ENCODE data around the gene ZNF22.

ZNF22 gene

DNA sequence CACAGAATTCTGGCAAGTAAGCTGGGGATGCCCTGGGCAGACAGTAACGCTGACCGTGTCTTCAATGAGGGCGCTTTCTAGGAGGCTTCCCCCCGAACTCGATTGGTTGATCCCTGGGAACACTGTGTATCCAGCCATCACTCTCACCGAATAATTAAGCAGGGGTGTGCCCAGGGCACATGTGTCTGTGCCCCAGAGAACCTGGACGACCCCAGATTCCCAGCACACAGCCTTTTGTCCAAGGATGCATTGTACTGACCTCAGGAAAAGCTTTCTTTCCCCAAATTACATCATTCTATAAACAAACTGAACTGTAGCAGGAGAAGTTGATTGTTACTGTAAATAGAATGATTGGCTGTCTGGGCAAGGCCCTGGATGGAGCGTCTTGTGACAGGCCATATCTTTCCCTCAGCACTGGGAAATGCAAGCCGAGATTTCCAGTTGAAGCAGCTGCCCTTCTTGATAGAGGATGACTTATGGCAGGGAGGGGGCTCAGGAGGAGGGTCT, 15.5 kb upstream of the ZNF22 start:
- TF ChIP-seq CTCF (IDR thresholded peaks at IDR 0.05; ENCODE audit: low read depth, low read length) = no peak
- in situ Hi-C loops (cut with HindIII; ENCODE audit: low sequenced_read_pairs) = no loop called here
- DNase-seq (ENCODE audit: low read depth, low spot score) = no peak
- H3K4me3 ChIP-seq (ENCODE audit: low read depth, low read length) = no peak overlapping the region

- no peak overlapping the region for H3K4me3 ChIP-seq (ENCODE audit: low read depth, low read length)
- TF ChIP-seq CTCF (IDR thresholded peaks at IDR 0.05; ENCODE audit: low read depth, low read length) = no peak
- no peak for DNase-seq (ENCODE audit: low read depth, low spot score)
- in situ Hi-C loops (cut with HindIII; ENCODE audit: low sequenced_read_pairs) = no loop called here
These were observed 14.5 kb upstream of the ZNF22 start for GRCh38 chr10:44986179-44986578.

GRCh38 chr10:44986670-44987069, 14.1 kb upstream of the ZNF22 start:
- DNase-seq (ENCODE audit: low read depth, low spot score) = peak; percentile 38
- no peak overlapping the region for H3K4me3 ChIP-seq (ENCODE audit: low read depth, low read length)
- no peak for TF ChIP-seq CTCF (IDR thresholded peaks at IDR 0.05; ENCODE audit: low read depth, low read length)
- in situ Hi-C loops (cut with HindIII; ENCODE audit: low sequenced_read_pairs) = no loop called here

GRCh38 chr10:44988957-44989585, 11.7 kb upstream of the ZNF22 start:
- H3K4me3 ChIP-seq (ENCODE audit: low read depth, low read length) = no peak overlapping the region
- no peak for TF ChIP-seq CTCF (IDR thresholded peaks at IDR 0.05; ENCODE audit: low read depth, low read length)
- no peak for DNase-seq (ENCODE audit: low read depth, low spot score)
- in situ Hi-C loops (cut with HindIII; ENCODE audit: low sequenced_read_pairs) = no loop called here

DNA sequence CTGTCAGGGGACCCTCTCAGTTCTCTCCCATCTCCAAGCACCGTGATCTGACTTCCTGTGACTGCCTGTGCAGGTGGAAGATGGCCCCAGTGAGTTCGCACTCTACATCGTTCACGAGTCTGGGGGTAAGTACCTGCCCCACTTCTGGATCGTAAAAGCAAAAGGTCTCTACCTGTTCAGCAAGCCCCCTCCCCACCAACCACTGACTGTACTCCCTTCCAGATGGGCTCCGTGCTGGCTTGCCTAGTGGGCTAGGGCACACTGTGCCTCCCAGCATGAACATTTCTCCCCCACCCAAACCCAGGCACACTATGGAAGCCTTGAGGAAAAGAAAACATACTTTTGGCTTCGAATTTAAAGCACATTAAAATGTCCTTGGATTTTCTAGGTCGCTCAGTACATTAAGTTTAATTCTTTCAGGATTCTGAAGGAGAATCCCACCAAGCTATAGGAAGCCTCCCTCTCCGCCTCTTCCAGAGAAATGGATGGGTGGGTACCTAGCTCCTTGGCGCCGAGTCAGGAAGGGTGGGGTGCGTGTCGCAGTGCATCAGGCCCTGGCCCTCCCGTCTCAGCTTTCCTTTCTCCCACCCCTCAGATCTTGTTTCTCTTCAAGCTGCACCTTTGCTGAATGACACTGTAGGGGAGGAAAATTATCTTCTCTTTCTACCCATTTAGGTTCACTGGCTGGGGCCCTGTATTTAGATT, 11.0 kb upstream of the ZNF22 start:
- H3K4me3 ChIP-seq (ENCODE audit: low read depth, low read length) = no peak overlapping the region
- in situ Hi-C loops (cut with HindIII; ENCODE audit: low sequenced_read_pairs) = no loop called here

GRCh38 chr10:44990302-44990655, 10.4 kb upstream of the ZNF22 start:
- in situ Hi-C loops (cut with HindIII; ENCODE audit: low sequenced_read_pairs) = no loop called here
- TF ChIP-seq CTCF (IDR thresholded peaks at IDR 0.05; ENCODE audit: low read depth, low read length) = peak; percentile 51
- H3K4me3 ChIP-seq (ENCODE audit: low read depth, low read length) = no peak overlapping the region
- DNase-seq (ENCODE audit: low read depth, low spot score) = no peak

More for the DNA sequence above, 11.0 kb upstream of the ZNF22 start:
- TF ChIP-seq CTCF (IDR thresholded peaks at IDR 0.05; ENCODE audit: low read depth, low read length) = no peak
- no peak for DNase-seq (ENCODE audit: low read depth, low spot score)
